CD4-positive, alpha-beta memory T cell (primary cell): ENCODE data around the gene KIAA0513. TPM values are rescaled to one million over a fixed set of nuclear protein-coding genes. Genes with fewer than 3 reads are reported as not detected.

Experiments
- CTCF ChIA-PET: fragments of 350-600 bp; sonication (Branson Sonifier 250); formaldehyde crosslinking; loops from one replicate; lab custom pipeline; 2021; ENCODE audit warnings: inconsistent platforms; ENCODE audit not compliant: partially characterized antibody; lab: Charles Lee
- POLR2A ChIA-PET: fragments of 350-600 bp; sonication (Branson Sonifier 250); formaldehyde crosslinking; loops from one replicate; lab custom pipeline; 2021; ENCODE audit not compliant: partially characterized antibody; lab: Charles Lee
- DNase-seq, 5 donors: peaks; one replicate each; pipeline versions ENCODE4 v3.0.0 to v3.0.0-alpha.2; 2020 to 2022; ENCODE audit warnings: mixed read lengths in 1 of 5
- H3K27ac ChIP-seq: one replicate; pipeline ENCODE4 v1.7.0; 2013; ENCODE audit warnings: low read depth, low read length
- H3K27me3 ChIP-seq: 2 replicates; pipeline ENCODE4 v1.7.0; 2013; ENCODE audit warnings: mild to moderate bottlenecking, low read length, moderate library complexity; ENCODE audit not compliant: insufficient read depth
- H3K36me3 ChIP-seq: 2 replicates; pipeline ENCODE4 v1.7.0; 2013; ENCODE audit warnings: mild to moderate bottlenecking, low read length, moderate library complexity; ENCODE audit not compliant: insufficient read depth
- H3K4me1 ChIP-seq: 2 replicates; pipeline ENCODE4 v1.7.0; 2013; ENCODE audit warnings: mild to moderate bottlenecking, low read length, moderate library complexity; ENCODE audit not compliant: insufficient read depth
- H3K4me3 ChIP-seq, 2 donors: one replicate each; pipeline ENCODE4 v1.7.0; 2013; ENCODE audit warnings: low read length in 2 of 2, mild to moderate bottlenecking in 1 of 2
- H3K9me3 ChIP-seq, 2 donors: one replicate each; pipeline ENCODE4 v1.7.0; 2013; ENCODE audit warnings: low read length in 2 of 2, control low read depth in 1 of 2; ENCODE audit not compliant: control insufficient read depth in 1 of 2
- H3K27ac Mint-ChIP-seq, 7 donors: one replicate each; pipeline ENCODE4 v1.8.0; 2020 to 2021; ENCODE audit warnings: mixed read lengths in 7 of 7, mild to moderate bottlenecking in 6 of 7, inconsistent platforms in 3 of 7, moderate library complexity in 3 of 7
- H3K27me3 Mint-ChIP-seq, 2 donors: one replicate each; pipeline ENCODE4 v1.8.0; 2020 to 2021; ENCODE audit warnings: mixed read lengths in 2 of 2
- H3K36me3 Mint-ChIP-seq, 2 donors: one replicate each; pipeline ENCODE4 v1.8.0; 2020 to 2021; ENCODE audit warnings: mixed read lengths in 2 of 2, inconsistent platforms in 1 of 2, mild to moderate bottlenecking in 1 of 2
- H3K4me1 Mint-ChIP-seq, 4 donors: one replicate each; pipeline ENCODE4 v1.8.0; 2020 to 2021; ENCODE audit warnings: mixed read lengths in 4 of 4, mild to moderate bottlenecking in 1 of 4
- H3K4me3 Mint-ChIP-seq, 8 donors: one replicate each; pipeline ENCODE4 v1.8.0; 2020 to 2021; ENCODE audit warnings: mixed read lengths in 8 of 8, mild to moderate bottlenecking in 7 of 8, moderate library complexity in 6 of 8, inconsistent platforms in 3 of 8
- H3K9me3 Mint-ChIP-seq, 8 donors: one replicate each; pipeline ENCODE4 v1.8.0; 2020 to 2021; ENCODE audit warnings: mixed read lengths in 8 of 8, mild to moderate bottlenecking in 5 of 8, inconsistent platforms in 3 of 8, moderate library complexity in 1 of 8
- intact Hi-C: fragments of 100-400 bp; cut with micrococcal nuclease; formaldehyde crosslinking; loops from one replicate; pipeline ENCODE4 v1.15.1; 2023
- polyA plus RNA-seq, 2 donors: library from polyadenylated mRNA; unstranded; fragments of 300-500 nt; fragmentation: Illumina TruSeq; gene quantifications; one replicate each; pipeline ENCODE4 v1.2.3, GENCODE V29; 2021
- total RNA-seq, 2 experiments: library from RNA; stranded (reverse); gene quantifications; one replicate each; pipeline ENCODE4 v1.2.3, GENCODE V29; 2021

Gene KIAA0513, protein sequence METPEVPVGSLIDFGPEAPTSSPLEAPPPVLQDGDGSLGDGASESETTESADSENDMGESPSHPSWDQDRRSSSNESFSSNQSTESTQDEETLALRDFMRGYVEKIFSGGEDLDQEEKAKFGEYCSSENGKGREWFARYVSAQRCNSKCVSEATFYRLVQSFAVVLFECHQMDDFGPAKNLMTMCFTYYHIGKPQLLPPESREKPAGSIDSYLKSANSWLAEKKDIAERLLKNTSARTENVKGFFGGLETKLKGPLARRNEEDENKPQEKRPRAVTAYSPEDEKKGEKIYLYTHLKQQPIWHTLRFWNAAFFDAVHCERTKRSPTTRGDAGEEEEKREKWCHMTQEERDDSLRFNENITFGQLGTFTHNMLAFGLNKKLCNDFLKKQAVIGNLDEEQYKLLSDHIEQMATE
- 10 to 100 TPM; 17.7 to 19.0 TPM for total RNA-seq
- polyA plus RNA-seq = 10 to 100 TPM in 1 of 2 donors, 1 to 10 TPM in 1; 1.3 to 11.8 TPM

DNA sequence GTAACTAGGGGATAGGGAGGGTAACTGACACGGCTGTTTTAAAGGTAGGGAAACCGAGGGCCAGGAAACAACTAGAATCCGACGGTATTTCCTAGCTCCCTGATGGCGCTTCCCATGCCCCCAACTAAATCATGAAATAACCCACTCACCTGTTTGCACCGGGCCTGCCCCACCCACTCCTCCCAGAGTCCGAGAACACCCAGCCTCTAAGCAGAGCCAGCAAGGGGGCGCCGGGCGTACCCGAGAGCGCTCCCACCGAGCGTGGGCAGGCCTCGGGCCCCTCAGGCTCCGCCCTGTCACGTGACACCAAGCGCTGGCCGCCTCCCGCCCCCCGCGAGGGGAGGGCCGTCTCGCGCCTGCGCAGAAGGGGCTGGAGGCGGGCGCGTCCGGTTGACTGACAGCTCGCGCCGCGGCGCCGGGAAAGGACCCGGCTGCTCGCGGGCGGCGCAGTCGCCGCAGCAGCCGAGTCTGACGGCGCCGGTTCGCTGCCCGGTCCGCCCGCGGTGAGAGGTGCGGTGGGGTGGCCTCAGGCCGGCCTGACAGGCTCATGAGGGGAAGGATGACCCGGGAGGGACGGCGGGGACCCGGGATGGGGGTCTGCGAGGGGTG is at the start of gene KIAA0513:
TSS of gene KIAA0513 (plus strand) at position 447 of the 609 bp plus-strand sequence. CDS start 39,277 bp downstream, outside the sequence.
- H3K9me3 Mint-ChIP-seq = no peaks in the 10 kb centered on the region
- Histone ChIP-seq H3K36me3 (peaks cover 7% of the 10 kb centered on the region), H3K27me3 (no peaks in the 10 kb centered on the region), H3K27ac (peak within 1 kb of the TSS; percentile 78), H3K4me1 (peaks cover 28% of the 10 kb centered on the region), H3K4me3 (peak within 1 kb of the TSS; percentile 58 to 82), H3K9me3 (no peaks in the 10 kb centered on the region)
- CTCF ChIA-PET = interaction anchor here (0.7 to 4.6 kb wide), 12 partner anchors 12 to 77 kb away, joined by 3 to 47 read pairs (median 4); partner anchors contain the start of gene ZDHHC7
- peak within 1 kb of the TSS; percentile 92 to 98 (median 95) for H3K27ac Mint-ChIP-seq
- intact Hi-C loops = loop anchor here (1.0 to 10.0 kb wide), 4 partner anchors 16 to 840 kb away; partner anchors contain the start of genes MEAK7, TAF1C and ZDHHC7
- peak within 1 kb of the TSS; percentile 88 to 98 (median 94) for H3K4me3 Mint-ChIP-seq
- H3K27me3 Mint-ChIP-seq = no peaks in the 10 kb centered on the region
- peaks cover 10% of the 10 kb centered on the region in 2 donors for H3K36me3 Mint-ChIP-seq
- POLR2A ChIA-PET = interaction anchor here (0.5 to 5.5 kb wide), 20 partner anchors 10 to 658 kb away, joined by 3 to 74 read pairs (median 4); partner anchors contain the start of genes KLHL36 and ZDHHC7
- peak; percentile 91 to 98 (median 96) for DNase-seq
- H3K4me1 Mint-ChIP-seq = peaks cover 19 to 44% (median 26%) of the 10 kb centered on the region in 4 donors

DNA sequence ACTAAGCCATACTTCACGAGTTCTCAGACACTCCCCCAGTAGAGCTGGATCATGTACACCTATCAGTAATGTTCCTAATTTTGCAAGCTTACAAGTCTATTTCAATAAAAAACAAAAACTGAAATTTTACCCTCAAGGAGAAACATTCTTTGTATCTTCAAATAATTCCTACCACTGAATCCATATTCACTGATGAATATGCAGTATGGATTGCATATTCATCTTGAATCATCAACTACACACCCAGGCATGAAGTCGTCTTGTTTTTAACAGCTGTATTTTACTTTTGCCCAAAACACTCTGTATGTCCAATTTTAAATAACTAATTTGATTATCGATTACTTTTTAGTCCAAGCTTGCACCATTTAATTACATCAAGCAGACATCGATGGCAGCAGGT is 48.1 kb upstream of the KIAA0513 start:
- peaks cover 73% of the 10 kb centered on the region for H3K36me3 ChIP-seq
- intact Hi-C loops = no loop called here

DNA sequence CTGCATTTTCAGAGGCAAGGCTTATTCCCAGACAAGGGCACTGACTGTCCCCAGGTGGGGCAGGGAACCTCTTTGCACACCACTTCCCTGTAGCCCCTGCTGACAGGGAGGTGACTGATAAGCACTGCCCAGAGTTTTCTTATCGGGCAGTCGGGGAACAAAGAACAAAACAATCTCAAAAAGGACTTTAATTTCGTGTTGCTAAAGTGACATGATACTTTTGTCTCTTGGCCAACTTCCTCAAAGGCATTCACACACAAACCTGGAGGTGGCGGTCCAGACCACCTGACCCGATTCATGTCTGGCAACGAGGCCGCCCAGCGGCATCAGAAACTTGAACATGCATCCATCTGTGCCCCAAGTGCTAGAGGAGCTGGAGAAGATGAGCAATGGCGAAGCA is 45.2 kb upstream of the KIAA0513 start:
- H3K27ac ChIP-seq = no peak overlapping the region
- no peak overlapping the region for H3K4me3 Mint-ChIP-seq
- no peaks in the 10 kb centered on the region for H3K9me3 Mint-ChIP-seq
- peaks cover 11% of the 10 kb centered on the region for H3K4me1 ChIP-seq
- H3K27me3 ChIP-seq = no peaks in the 10 kb centered on the region
- peak overlapping the region in 3 of 7 donors; percentile 48 to 83 (median 67) for H3K27ac Mint-ChIP-seq
- H3K36me3 Mint-ChIP-seq = peaks cover 38 to 68% of the 10 kb centered on the region in 2 donors
- ChIA-PET CTCF (interaction anchor here (1.0 to 1.7 kb wide), 4 partner anchors 11 to 244 kb away, joined by 5 to 8 read pairs (median 7); no protein-coding TSS in a partner anchor), POLR2A (no interaction called here)
- DNase-seq = no peak
- H3K9me3 ChIP-seq = no peaks in the 10 kb centered on the region
- no peaks in the 10 kb centered on the region for H3K27me3 Mint-ChIP-seq
- peaks cover 49% of the 10 kb centered on the region for H3K36me3 ChIP-seq
- peaks cover 13 to 15% (median 14%) of the 10 kb centered on the region in 4 donors for H3K4me1 Mint-ChIP-seq
- no peak overlapping the region for H3K4me3 ChIP-seq
- intact Hi-C loops = no loop called here

More for the DNA sequence above, 48.1 kb upstream of the KIAA0513 start:
- H3K27me3 ChIP-seq = no peaks in the 10 kb centered on the region
- Mint-ChIP-seq H3K4me3 (no peak overlapping the region), H3K27me3 (no peaks in the 10 kb centered on the region), H3K27ac (peak overlapping the region in 1 of 7 donors; percentile 23), H3K9me3 (no peaks in the 10 kb centered on the region), H3K36me3 (peaks cover 47 to 65% of the 10 kb centered on the region in 2 donors), H3K4me1 (peaks cover 0 to 3% (median 0%) of the 10 kb centered on the region in 4 donors)
- CTCF ChIA-PET = interaction anchor here (0.7 to 1.7 kb wide), 4 partner anchors 9 to 1056 kb away, joined by 3 to 11 read pairs (median 3); no protein-coding TSS in a partner anchor
- no peak overlapping the region for H3K27ac ChIP-seq
- no peaks in the 10 kb centered on the region for H3K4me1 ChIP-seq
- POLR2A ChIA-PET = interaction anchor here (0.6 kb wide), 1 partner anchor 47 kb away, joined by 3 read pairs; no protein-coding TSS in a partner anchor
- no peak for DNase-seq
- H3K4me3 ChIP-seq = no peak overlapping the region
- no peaks in the 10 kb centered on the region for H3K9me3 ChIP-seq

DNA sequence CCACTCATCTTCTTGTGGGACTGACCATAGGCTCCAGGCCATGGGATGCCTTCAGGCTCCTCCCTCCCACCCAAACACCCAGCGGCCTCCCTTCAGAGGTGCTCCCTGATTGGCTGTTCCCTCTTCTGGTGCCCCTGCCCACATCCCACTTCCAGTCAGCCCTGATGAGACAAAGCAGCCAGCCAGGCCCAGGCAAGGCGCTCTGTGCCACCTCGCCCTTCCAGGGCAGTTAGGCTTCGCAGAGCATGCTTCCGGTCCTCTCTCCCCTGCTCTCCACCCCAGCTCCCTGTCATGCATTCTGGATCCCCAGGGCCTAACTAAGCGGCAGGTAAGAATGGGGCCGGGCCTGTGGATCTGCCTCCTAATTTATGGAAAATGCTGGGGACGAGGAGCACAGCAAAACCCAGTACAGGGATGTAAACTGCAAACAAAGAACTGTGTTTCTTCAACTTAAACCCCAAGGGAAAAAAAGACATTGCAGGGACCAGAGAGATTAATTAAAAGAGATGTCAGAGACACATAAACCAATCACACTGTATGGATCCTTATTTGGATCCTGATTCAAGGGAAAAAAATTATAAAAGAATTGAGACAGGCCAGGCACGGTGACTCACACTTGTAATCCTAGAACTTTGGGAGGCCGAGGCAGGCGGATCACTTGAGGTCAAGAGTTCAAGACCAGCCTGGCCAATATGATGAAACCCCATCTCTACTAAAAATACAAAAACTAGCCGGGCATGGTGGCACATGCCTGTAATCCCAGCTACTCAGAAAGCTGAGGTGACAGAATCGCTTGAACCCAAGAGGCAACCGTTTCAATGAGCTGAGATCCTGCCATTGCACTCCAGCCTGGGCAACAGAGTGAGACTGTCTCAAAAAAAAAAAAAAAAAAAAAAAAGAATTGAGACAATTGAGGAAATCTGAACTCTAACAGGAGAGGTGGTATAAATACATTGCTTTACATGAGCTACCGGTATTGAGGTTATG is 42.2 kb upstream of the KIAA0513 start:
- no peak for DNase-seq
- no peak overlapping the region for H3K27ac ChIP-seq
- H3K4me3 ChIP-seq = no peak overlapping the region
- H3K27me3 Mint-ChIP-seq = no peaks in the 10 kb centered on the region
- H3K36me3 ChIP-seq = peaks cover 52% of the 10 kb centered on the region
- H3K4me3 Mint-ChIP-seq = peak overlapping the region in 1 of 8 donors; percentile 5
- intact Hi-C loops = no loop called here
- peaks cover 35 to 74% of the 10 kb centered on the region in 2 donors for H3K36me3 Mint-ChIP-seq
- no peaks in the 10 kb centered on the region for H3K9me3 ChIP-seq
- peaks cover 15 to 18% (median 16%) of the 10 kb centered on the region in 4 donors for H3K4me1 Mint-ChIP-seq
- H3K27me3 ChIP-seq = no peaks in the 10 kb centered on the region
- H3K27ac Mint-ChIP-seq = peak overlapping the region in 6 of 7 donors; percentile 43 to 90 (median 84)
- POLR2A ChIA-PET = interaction anchor here (0.6 kb wide), 1 partner anchor 72 kb away, joined by 3 read pairs; no protein-coding TSS in a partner anchor
- H3K4me1 ChIP-seq = peaks cover 11% of the 10 kb centered on the region
- CTCF ChIA-PET = interaction anchor here (1.0 kb wide), 2 partner anchors 14 to 16 kb away, joined by 3 to 4 read pairs; no protein-coding TSS in a partner anchor
- H3K9me3 Mint-ChIP-seq = no peaks in the 10 kb centered on the region

DNA sequence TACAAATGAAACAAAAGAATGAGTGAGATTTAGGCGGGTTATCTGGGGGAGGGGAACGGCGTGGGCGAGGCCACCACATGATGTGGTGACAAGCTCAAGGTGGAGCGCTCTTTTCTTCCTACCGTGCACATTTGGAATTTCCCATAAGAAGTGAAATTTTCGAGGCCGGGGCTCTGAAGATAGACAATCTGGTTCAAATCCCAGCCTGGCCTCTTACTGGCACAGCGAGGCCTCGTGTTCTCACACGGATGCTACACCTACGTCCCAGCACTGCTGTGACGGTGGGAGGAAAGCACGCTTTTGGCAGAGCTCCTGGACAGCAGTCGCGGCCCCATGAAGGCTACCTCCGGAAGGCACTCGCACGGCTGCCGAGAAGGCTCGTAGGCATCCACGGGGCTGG is 41.5 kb upstream of the KIAA0513 start:
- Mint-ChIP-seq H3K4me1 (peaks cover 15 to 23% (median 18%) of the 10 kb centered on the region in 4 donors), H3K9me3 (no peaks in the 10 kb centered on the region), H3K36me3 (peaks cover 36 to 74% of the 10 kb centered on the region in 2 donors), H3K4me3 (peak overlapping the region in 2 of 8 donors; percentile 5 to 17), H3K27ac (peak overlapping the region in 6 of 7 donors; percentile 43 to 90 (median 84)), H3K27me3 (no peaks in the 10 kb centered on the region)
- intact Hi-C loops = no loop called here
- Histone ChIP-seq H3K27ac (no peak overlapping the region), H3K4me3 (no peak overlapping the region), H3K4me1 (peaks cover 11% of the 10 kb centered on the region), H3K36me3 (peaks cover 52% of the 10 kb centered on the region), H3K27me3 (no peaks in the 10 kb centered on the region), H3K9me3 (no peaks in the 10 kb centered on the region)
- DNase-seq = no peak
- ChIA-PET CTCF (interaction anchor here (1.0 kb wide), 2 partner anchors 15 to 17 kb away, joined by 3 to 4 read pairs; no protein-coding TSS in a partner anchor), POLR2A (no interaction called here)

DNA sequence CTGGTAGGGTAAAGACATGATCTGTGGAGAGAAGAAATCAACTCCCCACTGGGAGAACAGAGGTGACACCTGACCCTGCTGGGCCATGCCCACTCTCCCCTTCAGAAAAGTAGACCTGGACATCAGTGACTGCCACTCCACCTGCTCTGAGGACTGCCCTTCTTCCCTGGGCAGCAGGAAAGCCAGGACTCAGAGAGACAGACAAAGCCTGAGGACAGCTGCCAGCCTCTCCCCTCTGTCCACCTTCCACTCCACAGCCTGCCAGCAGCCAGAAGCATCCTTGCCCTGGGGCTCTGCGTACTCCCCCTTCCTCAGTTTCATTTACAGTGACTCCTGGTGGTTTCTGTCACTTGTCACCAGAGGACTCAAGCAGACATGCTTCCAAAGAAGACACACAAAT is 40.7 kb upstream of the KIAA0513 start:
- no peak overlapping the region for H3K27ac ChIP-seq
- no peak for DNase-seq
- H3K27ac Mint-ChIP-seq = peak overlapping the region in 4 of 7 donors; percentile 36 to 66 (median 53)
- H3K27me3 Mint-ChIP-seq = no peaks in the 10 kb centered on the region
- H3K4me1 Mint-ChIP-seq = peaks cover 15 to 23% (median 18%) of the 10 kb centered on the region in 4 donors
- POLR2A ChIA-PET = no interaction called here
- CTCF ChIA-PET = no interaction called here
- intact Hi-C loops = no loop called here
- H3K4me3 Mint-ChIP-seq = peak overlapping the region in 3 of 8 donors; percentile 15 to 35 (median 17)
- H3K9me3 ChIP-seq = no peaks in the 10 kb centered on the region
- peaks cover 46% of the 10 kb centered on the region for H3K36me3 ChIP-seq
- no peak overlapping the region for H3K4me3 ChIP-seq
- peaks cover 33 to 67% of the 10 kb centered on the region in 2 donors for H3K36me3 Mint-ChIP-seq
- peaks cover 11% of the 10 kb centered on the region for H3K4me1 ChIP-seq
- H3K9me3 Mint-ChIP-seq = no peaks in the 10 kb centered on the region
- H3K27me3 ChIP-seq = no peaks in the 10 kb centered on the region
